HG02852 (cell line): ENCODE measurements around the gene FXR2.

ENCODE experiments used
- ATAC-seq: cut with Tn5 transposase; IDR thresholded peaks from one replicate; pipeline ENCODE4 v1.9.1; 2021; ENCODE audit warnings: mild to moderate bottlenecking, moderate library complexity; ENCODE audit not compliant: unreplicated experiment

Gene FXR2

DNA sequence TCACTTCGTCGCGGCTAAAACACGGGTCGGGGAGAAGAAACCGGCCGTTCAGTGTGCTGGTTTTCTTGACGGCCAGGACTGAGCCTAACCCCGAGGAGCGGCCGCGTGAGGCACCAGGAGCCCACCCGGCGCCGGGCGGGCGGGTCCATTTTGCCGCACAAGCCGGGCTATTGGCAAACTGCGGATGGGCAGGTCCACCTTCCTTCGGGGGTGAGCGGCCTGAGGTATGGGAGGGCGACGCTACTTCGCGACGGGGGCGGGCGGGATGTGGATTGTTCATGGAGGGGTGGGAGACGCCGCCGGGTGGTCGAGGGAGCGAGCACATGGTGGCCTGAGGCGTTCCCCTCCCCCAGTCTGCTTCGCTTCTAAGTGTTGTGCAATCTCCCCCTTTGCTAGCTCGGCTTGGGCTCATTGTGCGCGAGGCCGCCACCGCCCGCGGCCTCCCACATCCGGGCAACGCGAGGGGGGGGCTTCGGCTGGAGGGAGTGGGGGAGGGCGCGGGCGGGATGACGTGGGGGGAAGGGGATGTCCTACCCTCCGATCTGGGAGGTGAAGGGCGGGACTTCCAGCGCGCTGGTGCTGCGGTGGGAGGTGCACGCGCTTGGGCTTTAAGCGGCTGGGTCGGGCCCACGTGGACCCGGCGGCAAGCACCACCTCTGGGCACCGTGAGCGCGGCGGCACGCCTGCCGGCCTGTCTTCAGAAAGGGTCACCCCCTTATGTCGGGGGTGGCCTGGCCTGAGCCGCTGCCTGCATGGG is 41.2 kb downstream of the FXR2 start:
- ATAC-seq, result no peak

DNA sequence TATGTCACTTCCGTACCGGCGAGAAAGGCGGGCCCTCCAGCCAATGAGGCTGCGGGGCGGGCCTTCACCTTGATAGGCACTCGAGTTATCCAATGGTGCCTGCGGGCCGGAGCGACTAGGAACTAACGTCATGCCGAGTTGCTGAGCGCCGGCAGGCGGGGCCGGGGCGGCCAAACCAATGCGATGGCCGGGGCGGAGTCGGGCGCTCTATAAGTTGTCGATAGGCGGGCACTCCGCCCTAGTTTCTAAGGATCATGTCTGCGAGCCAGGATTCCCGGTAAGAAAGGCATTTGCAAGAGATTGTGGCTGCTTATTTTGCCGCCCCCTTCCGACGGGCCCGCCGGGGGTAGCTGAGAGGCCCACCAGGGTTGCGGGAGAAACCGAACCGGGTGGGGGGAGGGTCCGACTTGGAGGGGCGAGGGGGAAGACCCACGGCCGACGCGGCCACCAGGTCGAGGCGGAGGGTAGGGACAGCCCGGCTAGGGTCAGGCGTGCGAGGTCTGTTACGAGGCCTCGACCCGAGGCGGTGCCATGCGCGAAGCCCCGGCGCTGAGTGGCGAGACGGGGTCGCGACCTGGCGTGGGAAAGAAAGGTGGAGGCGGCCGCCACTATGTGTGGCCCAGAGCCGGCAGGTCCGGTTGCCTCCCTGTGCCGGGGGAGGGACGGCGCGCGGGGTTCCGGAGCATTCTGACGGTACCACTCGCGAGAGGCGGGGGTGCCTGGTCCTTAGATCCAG is 41.9 kb downstream of the FXR2 start:
- ATAC-seq, result peak; percentile 84

DNA sequence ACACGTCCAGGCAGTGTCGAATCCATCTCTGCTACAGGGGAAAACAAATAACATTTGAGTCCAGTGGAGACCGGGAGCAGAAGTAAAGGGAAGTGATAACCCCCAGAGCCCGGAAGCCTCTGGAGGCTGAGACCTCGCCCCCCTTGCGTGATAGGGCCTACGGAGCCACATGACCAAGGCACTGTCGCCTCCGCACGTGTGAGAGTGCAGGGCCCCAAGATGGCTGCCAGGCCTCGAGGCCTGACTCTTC is 42.4 kb downstream of the FXR2 start:
- ATAC-seq, result no peak

DNA sequence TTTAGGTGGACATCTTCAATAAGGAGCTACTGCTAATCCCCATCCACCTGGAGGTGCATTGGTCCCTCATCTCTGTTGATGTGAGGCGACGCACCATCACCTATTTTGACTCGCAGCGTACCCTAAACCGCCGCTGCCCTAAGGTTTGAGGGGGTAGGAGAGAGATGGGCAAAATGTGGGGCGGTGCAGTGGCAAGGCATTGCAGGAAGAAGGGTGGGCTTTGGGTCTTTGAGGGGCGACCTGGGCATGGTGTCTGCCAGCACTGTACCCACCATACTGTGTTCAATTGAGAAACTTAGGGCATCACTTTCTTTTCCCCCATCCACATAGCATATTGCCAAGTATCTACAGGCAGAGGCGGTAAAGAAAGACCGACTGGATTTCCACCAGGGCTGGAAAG is 44.3 kb downstream of the FXR2 start:
- ATAC-seq, result no peak

DNA sequence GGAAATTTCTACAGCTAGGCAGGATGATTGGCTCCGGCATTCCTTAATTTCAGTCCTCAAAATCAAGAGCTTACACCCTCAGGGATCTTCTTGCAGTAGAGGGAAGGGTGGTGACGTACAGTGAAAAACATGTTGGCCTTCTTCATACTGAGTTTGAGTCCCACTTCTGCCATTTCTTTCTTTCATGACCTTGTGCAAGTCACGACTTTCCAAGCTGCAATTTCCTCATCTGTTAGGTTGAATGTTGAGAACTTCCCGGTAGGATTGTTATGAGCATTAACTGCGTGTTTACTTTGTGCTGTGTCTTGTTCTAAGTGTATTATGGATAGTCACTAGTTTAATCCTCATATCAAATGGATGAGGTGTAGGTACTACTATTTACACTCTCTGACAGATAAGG is 45.1 kb downstream of the FXR2 start:
- no peak for ATAC-seq

DNA sequence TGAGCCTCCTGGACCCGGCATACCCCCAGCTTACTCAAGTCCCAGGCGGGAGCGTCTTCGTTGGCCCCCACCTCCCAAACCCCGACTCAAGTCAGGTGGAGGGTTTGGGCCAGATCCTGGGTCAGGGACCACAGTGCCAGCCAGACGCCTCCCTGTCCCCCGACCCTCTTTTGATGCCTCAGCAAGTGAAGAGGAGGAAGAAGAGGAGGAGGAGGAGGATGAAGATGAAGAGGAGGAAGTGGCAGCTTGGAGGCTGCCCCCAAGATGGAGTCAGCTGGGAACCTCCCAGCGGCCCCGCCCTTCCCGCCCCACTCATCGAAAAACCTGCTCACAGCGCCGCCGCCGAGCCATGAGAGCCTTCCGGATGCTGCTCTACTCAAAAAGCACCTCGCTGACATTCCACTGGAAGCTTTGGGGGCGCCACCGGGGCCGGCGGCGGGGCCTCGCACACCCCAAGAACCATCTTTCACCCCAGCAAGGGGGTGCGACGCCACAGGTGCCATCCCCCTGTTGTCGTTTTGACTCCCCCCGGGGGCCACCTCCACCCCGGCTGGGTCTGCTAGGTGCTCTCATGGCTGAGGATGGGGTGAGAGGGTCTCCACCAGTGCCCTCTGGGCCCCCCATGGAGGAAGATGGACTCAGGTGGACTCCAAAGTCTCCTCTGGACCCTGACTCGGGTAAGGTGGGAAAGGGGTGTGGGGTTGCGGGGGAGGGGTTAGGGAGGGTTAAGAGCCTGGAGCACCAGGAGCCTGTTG is 51.4 kb downstream of the FXR2 start:
- no peak for ATAC-seq

DNA sequence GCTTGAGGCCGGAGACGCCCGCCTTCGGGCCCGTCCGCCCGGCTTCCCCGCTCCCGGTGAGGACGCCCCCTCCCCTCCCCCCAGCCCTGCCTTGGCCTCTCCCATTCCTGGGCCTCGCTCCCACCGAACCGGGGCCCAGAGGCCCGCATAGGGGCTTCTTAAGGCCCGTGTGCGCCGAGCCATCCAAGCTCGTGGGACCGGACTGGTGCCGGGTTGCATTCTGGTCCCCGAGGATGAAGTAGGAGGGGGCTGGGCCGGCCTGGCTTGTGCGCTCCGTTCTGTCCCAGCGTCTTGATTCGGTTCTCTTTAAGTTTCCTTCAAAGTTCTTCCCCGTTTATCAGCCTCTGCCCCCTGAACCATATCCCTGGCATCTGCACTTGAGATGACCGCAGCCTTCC is 52.5 kb downstream of the FXR2 start:
- peak; percentile 6 for ATAC-seq

DNA sequence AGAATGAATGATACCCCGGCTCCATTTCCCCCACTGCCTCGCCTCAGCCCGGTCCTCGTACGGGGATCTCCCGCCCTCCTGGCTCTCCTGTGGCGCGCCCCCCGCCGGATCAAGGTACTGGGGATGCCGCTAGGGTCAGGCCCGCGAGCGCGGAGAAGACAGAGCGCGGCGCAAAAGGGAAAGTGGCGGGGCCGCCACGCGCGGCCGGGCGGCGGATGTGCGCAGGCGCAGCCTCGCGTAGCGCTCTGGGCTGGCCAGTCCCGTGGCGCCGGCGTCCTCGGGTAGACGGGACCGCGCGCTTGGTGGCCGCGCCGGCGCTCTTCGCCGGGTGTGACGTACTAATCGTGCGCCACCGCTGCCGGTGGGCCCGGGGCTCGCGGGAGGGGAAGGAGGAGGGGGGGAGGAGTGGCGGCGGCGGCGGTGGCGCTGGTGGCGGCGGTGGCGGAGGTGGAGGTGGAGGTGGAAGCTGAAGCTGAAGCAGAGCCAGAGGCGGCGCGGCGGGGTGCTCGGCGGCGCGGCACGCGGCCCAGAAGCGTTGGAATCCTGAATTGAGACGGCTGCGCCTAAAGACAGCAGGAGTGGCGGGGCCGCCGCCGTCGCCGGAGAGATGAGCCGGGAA is 53.0 kb downstream of the FXR2 start, which contains the start of gene SENP3:
SENP3 (plus strand) TSS at position 331 of the 619 bp plus-strand sequence. CDS start 1,158 bp downstream, outside the sequence.
- ATAC-seq, result peak; percentile 55

DNA sequence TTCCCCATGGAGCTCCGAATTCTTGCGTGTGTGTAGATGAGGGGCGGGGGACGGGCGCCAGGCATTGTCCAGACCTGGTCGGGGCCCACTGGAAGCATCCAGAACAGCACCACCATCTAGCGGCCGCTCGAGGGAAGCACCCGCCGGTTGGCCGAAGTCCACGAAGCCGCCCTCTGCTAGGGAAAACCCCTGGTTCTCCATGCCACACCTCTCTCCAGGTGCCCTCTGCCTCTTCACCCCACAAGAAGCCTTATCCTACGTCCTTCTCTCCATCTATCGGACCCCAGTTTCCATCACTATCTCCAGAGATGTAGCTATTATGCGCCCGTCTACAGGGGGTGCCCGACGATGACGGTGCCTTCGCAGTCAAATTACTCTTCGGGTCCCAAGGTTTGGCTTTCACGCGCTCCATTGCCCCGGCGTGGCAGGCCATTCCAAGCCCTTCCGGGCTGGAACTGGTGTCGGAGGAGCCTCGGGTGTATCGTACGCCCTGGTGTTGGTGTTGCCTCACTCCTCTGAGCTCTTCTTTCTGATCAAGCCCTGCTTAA is 53.6 kb downstream of the FXR2 start:
- peak; percentile 47 for ATAC-seq

DNA sequence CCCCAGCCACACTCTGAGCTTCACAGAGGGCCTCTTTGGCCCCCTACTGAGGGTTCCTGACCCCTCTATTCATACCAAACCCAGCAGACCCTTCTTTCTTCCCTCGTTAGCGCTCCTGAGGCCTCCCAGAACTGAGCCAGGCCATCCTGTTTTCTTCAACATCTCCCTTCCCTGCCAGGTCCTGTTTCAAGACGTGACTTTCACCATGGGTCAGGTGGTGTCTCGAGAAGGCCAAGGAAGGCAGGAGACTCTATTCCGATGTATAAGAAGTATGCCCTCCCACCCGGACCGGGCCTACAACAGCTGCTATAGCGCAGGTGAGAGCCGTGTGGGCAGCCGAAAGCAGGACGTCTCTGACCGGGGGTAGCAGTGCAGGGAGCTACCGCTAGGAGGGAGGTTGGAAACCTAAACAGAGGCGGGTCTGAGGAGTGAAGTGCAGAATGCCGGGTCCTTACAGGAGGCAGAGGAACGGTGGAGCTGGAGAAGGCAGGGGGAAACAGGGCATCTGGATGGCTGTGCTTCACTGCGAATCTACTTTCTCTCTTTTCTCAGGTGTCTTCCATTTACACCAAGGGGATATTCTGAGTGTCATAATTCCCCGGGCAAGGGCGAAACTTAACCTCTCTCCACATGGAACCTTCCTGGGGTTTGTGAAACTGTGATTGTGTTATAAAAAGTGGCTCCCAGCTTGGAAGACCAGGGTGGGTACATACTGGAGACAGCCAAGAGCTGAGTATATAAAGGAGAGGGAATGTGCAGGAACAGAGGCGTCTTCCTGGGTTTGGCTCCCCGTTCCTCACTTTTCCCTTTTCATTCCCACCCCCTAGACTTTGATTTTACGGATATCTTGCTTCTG is 54.3 kb downstream of the FXR2 start:
- no peak for ATAC-seq

DNA sequence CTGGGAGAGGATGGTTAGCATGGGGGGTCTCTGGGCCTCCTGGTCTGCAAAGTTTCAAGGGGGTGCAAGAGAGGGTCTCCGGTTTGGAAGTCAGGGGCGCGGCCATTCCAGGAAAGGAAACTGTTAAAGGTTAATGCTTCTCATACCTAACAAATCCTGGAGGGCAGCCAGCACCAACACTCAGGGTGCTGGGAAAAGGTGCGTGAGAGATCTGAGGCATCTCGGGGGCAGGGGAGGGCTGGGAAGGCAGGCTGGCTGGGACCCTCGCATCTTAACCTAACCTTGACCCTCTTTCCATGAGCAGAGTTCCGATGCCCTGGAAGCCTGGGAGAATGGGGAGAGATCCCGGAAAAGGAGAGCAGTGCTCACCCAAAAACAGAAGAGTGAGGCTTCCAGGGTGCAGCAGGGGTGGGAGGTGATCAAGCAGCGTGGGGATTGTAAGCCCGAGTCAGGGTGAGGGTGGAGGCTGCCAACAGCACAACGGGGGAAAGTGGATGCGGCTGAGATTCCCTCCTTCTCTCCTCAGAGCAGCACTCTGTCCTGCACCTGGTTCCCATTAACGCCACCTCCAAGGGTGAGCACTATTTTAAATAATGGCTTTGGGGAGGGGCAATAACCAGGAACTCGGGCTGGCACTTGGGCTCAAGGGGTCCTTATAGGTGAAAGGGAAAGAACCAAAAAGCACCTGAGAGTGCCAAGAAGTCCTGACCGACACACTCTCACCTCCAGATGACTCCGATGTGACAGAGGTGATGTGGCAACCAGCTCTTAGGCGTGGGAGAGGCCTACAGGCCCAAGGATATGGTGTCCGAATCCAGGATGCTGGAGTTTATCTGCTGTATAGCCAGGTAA is 55.2 kb downstream of the FXR2 start:
- ATAC-seq, result no peak

DNA sequence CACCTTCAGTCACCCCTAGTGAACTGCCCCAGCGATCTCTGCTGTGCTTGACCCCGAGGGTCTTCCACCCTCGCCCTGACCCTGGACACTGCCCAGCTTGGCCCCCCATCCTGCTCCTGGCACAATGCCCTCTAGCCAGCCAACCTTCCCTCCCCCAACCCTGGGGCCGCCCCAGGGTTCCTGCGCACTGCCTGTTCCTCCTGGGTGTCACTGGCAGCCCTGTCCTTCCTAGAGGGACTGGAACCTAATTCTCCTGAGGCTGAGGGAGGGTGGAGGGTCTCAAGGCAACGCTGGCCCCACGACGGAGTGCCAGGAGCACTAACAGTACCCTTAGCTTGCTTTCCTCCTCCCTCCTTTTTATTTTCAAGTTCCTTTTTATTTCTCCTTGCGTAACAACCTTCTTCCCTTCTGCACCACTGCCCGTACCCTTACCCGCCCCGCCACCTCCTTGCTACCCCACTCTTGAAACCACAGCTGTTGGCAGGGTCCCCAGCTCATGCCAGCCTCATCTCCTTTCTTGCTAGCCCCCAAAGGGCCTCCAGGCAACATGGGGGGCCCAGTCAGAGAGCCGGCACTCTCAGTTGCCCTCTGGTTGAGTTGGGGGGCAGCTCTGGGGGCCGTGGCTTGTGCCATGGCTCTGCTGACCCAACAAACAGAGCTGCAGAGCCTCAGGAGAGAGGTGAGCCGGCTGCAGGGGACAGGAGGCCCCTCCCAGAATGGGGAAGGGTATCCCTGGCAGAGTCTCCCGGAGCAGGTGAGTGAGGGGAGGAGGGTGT is 56.0 kb downstream of the FXR2 start, which contains the start of gene TNFSF13:
TNFSF13 (plus strand) TSS at position 207 of the 776 bp plus-strand sequence; CDS start at position 497, 290 bp downstream.
- ATAC-seq, result no peak

DNA sequence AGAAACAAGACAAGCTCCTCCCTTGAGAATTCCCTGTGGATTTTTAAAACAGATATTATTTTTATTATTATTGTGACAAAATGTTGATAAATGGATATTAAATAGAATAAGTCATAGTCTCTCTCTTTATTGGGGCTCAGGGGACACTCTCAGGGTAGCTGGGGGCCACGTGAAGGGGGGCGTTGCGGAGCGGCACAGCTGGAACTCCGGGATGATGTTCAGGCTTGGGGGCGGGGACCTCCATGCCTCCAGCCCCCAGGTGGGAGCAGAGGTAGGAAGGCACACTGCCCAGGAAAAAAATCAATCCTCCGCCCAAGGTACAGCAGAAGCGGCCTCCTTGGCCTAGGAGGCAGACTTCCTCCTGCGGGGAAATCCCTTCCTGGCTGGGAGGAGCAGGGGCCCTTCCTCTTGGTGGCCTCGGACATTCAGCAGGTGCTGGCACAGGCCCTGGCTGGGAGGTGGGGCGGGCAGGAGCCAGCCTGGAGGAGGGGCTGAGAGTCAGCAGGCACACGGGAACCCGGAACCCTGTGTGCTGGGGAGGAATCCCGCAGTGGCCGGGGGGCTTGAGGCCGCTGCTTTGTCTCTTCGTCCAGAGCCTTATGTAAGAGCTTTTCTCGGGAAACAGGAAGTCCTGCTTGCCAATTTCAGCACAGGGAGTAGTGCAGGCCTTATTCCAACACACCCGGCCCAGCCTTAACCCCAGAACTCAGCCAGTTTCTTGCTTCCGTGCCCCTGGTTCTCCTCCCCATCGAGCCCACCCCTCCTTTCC is 56.7 kb downstream of the FXR2 start:
- ATAC-seq, result no peak

DNA sequence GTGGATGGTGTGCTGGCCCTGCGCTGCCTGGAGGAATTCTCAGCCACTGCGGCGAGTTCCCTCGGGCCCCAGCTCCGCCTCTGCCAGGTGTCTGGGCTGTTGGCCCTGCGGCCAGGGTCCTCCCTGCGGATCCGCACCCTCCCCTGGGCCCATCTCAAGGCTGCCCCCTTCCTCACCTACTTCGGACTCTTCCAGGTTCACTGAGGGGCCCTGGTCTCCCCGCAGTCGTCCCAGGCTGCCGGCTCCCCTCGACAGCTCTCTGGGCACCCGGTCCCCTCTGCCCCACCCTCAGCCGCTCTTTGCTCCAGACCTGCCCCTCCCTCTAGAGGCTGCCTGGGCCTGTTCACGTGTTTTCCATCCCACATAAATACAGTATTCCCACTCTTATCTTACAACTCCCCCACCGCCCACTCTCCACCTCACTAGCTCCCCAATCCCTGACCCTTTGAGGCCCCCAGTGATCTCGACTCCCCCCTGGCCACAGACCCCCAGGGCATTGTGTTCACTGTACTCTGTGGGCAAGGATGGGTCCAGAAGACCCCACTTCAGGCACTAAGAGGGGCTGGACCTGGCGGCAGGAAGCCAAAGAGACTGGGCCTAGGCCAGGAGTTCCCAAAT is 57.4 kb downstream of the FXR2 start:
- no peak for ATAC-seq

DNA sequence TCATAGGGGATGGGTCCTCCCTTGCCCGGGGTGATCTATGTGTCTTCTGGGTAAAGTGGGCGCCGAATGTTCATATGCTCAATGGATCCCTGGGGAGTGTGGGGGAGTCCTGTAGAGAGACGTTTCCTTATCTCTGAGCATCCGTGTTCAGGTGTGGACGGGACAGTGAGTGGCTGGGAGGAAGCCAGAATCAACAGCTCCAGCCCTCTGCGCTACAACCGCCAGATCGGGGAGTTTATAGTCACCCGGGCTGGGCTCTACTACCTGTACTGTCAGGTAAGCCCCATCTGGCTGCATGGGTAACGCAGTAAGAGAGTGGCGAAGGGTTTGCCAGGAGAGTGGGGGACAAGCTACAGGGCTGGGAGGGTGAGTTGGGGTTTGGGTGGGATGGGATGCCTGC is 58.1 kb downstream of the FXR2 start:
- ATAC-seq, result no peak

DNA sequence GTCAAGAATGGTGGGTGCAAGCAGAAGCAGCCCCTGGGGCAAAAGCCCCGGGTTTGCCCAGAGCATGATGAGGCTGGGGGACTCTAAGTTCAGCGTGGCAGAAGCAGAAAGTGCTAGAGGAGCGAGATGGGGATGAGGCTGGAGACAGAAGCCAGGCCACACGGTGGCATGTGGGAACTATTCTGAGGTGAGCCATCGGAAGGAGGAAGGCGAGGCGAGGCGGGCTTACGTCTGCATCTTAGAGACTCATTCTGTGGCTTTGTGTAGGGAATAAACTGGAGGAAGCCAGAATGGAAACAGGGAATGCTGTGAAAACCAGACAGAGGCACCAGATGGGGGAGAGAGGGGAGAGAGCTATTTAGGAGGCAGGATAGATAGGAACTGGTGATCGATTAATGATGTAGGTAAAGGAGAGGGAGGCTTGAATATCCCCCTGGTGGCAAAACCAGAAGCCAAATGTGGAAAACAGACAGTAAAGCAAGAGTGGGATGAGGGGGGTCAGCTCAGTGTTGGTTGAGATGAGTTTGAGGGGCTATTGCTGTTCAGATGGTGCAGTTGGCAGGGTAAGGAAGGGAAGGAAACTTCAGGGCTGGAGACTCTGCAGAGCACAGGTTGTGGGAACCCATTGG is 59.3 kb downstream of the FXR2 start:
- no peak for ATAC-seq

DNA sequence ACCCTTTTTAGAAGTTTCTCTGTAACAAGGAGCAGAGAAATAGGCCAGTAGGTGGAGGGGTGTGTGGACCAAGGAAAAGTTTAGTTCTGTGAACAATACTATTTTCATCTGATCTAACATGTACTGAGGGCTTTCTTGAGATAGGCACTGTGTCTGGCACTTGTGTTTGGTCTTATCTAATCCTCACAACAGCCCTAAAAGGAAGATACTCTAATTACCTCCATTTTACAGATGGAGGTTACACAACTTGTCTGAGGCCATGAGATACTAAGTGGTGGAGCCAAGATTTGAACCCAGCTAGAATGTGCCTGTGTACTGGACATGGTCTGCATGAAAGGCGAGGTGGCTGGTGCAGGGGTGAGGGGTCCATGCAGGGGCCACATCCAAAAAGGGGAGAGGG is 61.3 kb downstream of the FXR2 start:
- ATAC-seq, result no peak
